GM18505 (cell line): ENCODE results near the gene PARP8.
"Not testable (repeated sequence)": the region's sequence is repeated elsewhere in the genome, so short reads cannot be mapped to it uniquely, and the experiment has no call there.

Experiments used
- ATAC-seq: cut with Tn5 transposase; IDR thresholded peaks from one replicate; pipeline ENCODE4 v1.9.1; 2021; ENCODE audit not compliant: unreplicated experiment
- POLR2A ChIP-seq: IDR thresholded peaks from 4 replicates; pipeline ENCODE4 v1.6.1; 2011; ENCODE audit warnings: borderline replicate concordance; ENCODE audit not compliant: insufficient read depth, insufficient read length; ENCODE audit errors: extremely low read depth

PARP8 gene

DNA sequence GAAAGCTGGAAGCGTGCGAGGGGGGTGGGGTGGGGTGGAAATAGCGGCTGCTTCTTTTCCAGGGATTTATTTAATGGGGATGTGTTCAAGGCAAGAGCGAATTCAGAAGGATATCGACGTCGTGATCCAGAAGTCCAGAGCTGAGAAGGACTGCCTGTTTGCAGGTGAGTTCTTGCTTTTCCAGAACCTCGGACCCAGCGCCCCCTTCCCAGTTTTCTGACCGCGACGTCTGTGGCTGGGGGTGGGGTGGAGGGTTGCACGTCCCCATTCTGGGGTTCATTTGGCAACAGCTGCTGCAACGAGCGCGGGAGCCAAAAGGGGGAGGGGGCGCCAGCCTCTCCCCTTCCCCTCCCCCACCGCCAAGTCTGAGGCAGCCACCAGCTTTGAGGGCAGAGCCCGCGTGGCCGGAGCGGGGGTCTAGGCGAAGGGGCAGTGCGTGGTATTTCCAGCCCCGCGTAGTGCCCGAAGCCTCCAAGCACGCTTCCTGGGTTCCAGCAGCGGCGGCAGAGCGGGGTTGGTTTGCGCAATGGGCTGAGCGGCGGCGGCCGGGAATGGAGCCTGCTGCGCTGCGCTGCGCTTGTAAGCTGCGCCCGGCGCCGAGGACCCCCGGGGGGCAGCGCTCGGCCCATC is 701 bp downstream of the PARP8 start:
- ATAC-seq: peak; percentile 44
- peak; percentile 10 for TF ChIP-seq POLR2A

GRCh38 chr5:50667653-50668595 is 1.5 kb downstream of the PARP8 start:
- ATAC-seq: peak; percentile 87
- peak; percentile 63 for TF ChIP-seq POLR2A

- not testable (repeated sequence) for ATAC-seq
These were observed 2.2 kb downstream of the PARP8 start for GRCh38 chr5:50668636-50669035.

DNA sequence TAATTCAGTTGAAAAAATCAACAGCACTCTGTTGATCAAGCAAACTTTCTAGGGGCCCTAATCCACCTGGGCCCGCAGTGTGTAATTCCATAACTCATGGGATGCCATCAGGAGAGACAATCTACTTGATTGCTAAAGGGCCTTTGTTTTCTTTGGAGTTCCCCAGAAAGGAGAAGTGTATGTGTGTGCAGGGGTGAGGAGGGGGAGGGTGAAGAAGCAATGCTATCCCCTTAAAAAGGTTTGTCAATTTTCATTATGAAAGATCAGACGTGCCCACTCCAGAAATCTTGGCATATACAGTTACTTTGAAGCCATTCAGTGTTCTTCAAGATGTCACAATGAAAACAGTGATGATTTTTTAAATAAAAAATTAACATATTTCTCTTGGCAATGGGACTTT is 6.2 kb downstream of the PARP8 start:
- ATAC-seq: no peak
- TF ChIP-seq POLR2A: no peak

GRCh38 chr5:50673444-50673843 is 7.0 kb downstream of the PARP8 start:
- not testable (repeated sequence) for ATAC-seq

- no peak for TF ChIP-seq POLR2A
- no peak for ATAC-seq
These were observed 8.9 kb downstream of the PARP8 start for GRCh38 chr5:50675385-50675784.

GRCh38 chr5:50679554-50679953 is 13.1 kb downstream of the PARP8 start:
- ATAC-seq: not testable (repeated sequence)

- TF ChIP-seq POLR2A: no peak
- no peak for ATAC-seq
These were observed 18.3 kb downstream of the PARP8 start for GRCh38 chr5:50684721-50685120.

- TF ChIP-seq POLR2A: no peak
- ATAC-seq: no peak
These were observed 21.1 kb downstream of the PARP8 start for GRCh38 chr5:50687548-50687947.

DNA sequence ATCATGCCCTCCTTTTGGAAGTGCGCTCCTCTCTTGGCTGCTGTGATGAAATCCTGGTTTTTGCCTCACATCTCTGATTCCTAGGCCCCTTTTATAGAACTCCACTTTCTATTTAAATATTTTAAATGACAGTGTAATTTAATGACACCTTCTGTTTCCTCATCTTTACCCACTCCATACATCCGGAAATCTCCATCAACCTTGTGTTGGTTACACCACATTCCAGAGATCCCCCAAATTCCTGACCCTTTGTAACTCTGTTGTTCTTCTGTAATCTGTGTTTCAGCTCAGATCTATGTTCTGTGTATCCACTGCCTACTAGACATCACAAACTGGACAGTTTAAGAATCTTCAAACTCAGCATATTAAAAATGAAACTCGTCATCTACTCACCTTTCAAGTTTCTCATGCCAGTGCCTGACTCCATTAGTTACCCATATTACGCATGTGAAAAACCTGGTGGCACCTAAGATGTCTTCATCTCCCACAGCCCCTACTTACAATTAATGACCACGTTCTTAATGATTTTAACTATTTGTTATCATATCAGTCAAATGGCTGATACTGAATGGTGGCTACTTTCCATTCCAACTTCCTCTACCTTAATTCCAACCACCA is 25.1 kb downstream of the PARP8 start:
- ATAC-seq: no peak

DNA sequence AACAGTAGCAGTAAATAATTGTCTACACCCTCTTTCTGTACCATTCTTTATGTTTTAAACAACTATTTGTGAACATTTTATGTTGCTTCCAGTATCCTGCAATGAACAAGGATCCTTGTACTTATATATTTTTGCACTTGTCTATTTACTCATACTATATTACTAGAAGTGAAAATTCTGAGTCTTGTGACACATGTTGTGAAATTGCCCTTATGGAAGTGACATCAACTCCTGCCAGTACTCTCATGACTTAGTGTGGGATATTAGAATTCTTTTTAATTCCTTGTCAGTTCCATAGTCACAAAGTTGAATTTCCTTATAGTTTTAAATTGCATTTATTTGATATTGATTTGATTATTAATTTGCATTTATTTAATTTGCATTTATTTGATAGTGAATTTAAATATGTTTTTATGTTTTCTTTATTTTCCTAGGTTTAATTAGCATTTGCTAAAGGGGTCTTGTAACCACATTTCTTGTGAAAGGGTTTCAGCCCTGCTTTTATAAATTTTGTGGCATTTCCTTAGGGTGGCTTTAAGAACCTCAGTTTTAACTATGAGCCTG is 27.7 kb downstream of the PARP8 start:
- no peak for TF ChIP-seq POLR2A
- no peak for ATAC-seq

More for the DNA sequence above, 25.1 kb downstream of the PARP8 start:
- no peak for TF ChIP-seq POLR2A

DNA sequence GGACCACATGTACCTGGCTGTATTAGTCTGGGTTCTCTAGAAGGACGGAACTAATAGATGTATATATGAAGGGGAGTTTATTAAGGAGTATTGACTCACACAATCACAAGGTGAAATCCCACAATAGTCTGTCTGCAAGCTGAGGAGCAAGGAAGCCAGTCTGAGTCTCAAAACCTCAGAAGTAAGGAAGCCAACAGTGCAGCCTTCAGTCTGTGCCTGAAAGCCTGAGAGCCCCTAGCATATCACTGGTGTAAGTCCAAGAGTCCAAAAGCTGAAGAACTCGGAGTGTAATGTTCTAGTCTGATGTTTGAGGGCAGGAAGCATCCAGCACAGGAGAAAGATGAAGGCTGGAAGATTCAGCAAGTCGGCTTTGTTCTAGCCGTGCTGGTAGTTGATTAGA is 28.2 kb downstream of the PARP8 start:
- not testable (repeated sequence) for ATAC-seq

GRCh38 chr5:50697739-50698138 is 31.3 kb downstream of the PARP8 start:
- ATAC-seq: peak; percentile 70

GRCh38 chr5:50699737-50700136 is 33.3 kb downstream of the PARP8 start:
- TF ChIP-seq POLR2A: no peak
- ATAC-seq: no peak

More at GRCh38 chr5:50697739-50698138, 31.3 kb downstream of the PARP8 start:
- TF ChIP-seq POLR2A: no peak
